DLD1 (cell line): ENCODE data around the gene PRKD2.

Source experiments
- in situ Hi-C: cut with HindIII; loops from 2 replicates; pipeline ENCODE4 v1.10.0; 2017; ENCODE audit warnings: low sequenced_read_pairs

The PRKD2 gene

GRCh38 chr19:46670813-46671212 is 46.1 kb downstream of the PRKD2 start:
- in situ Hi-C loops: loop anchor here (25.0 kb wide), 1 partner anchor 134 kb away; no protein-coding TSS in a partner anchor

GRCh38 chr19:46668662-46669061 is 48.3 kb downstream of the PRKD2 start:
- in situ Hi-C loops: loop anchor here (25.0 kb wide), 1 partner anchor 131 kb away; no protein-coding TSS in a partner anchor

GRCh38 chr19:46665072-46665471 is 51.8 kb downstream of the PRKD2 start:
- in situ Hi-C loops: loop anchor here (25.0 kb wide), 1 partner anchor 128 kb away; no protein-coding TSS in a partner anchor

- in situ Hi-C loops: loop anchor here (25.0 kb wide), 1 partner anchor 125 kb away; no protein-coding TSS in a partner anchor
Observed at GRCh38 chr19:46661735-46662592, 55.0 kb downstream of the PRKD2 start.

- in situ Hi-C loops: loop anchor here (25.0 kb wide), 1 partner anchor 124 kb away; no protein-coding TSS in a partner anchor
Observed at GRCh38 chr19:46661020-46661731, 55.7 kb downstream of the PRKD2 start, which contains the start of gene DACT3. Gene DACT3, minus strand, starts transcription at chr19:46661182. Its CDS starts 118 bp downstream, at chr19:46661064.

- in situ Hi-C loops: loop anchor here (25.0 kb wide), 1 partner anchor 123 kb away; no protein-coding TSS in a partner anchor
Observed at GRCh38 chr19:46660551-46661019, 56.3 kb downstream of the PRKD2 start.

GRCh38 chr19:46660008-46660517 is 56.9 kb downstream of the PRKD2 start:
- in situ Hi-C loops: loop anchor here (25.0 kb wide), 1 partner anchor 123 kb away; no protein-coding TSS in a partner anchor

GRCh38 chr19:46659151-46660007 is 57.5 kb downstream of the PRKD2 start:
- in situ Hi-C loops: loop anchor here (25.0 kb wide), 1 partner anchor 122 kb away; no protein-coding TSS in a partner anchor

- in situ Hi-C loops: loop anchor here (25.0 kb wide), 1 partner anchor 119 kb away; no protein-coding TSS in a partner anchor
Observed at GRCh38 chr19:46656541-46656940, 60.4 kb downstream of the PRKD2 start.

- in situ Hi-C loops: loop anchor here (25.0 kb wide), 1 partner anchor 117 kb away; no protein-coding TSS in a partner anchor
Observed at GRCh38 chr19:46654621-46655152, 62.2 kb downstream of the PRKD2 start.

- in situ Hi-C loops: loop anchor here (25.0 kb wide), 1 partner anchor 113 kb away; no protein-coding TSS in a partner anchor
Observed at GRCh38 chr19:46650445-46650844, 66.5 kb downstream of the PRKD2 start.

- in situ Hi-C loops: no loop called here
Observed at GRCh38 chr19:46648961-46649960, 67.7 kb downstream of the PRKD2 start.

- in situ Hi-C loops: no loop called here
Observed at GRCh38 chr19:46648060-46648960, 68.6 kb downstream of the PRKD2 start.

- in situ Hi-C loops: no loop called here
Observed at GRCh38 chr19:46646402-46646801, 70.5 kb downstream of the PRKD2 start.

- in situ Hi-C loops: no loop called here
Observed at GRCh38 chr19:46644720-46645119, 72.2 kb downstream of the PRKD2 start.

- in situ Hi-C loops: no loop called here
Observed at GRCh38 chr19:46640656-46641055, 76.3 kb downstream of the PRKD2 start.
